GM23338 (cell line): Measurements from ENCODE around the gene MYO5B. TPM values are rescaled to one million over a fixed set of nuclear protein-coding genes. Genes with fewer than 3 reads are reported as not detected.

Experiments used
- ATAC-seq: fragments of 200-7000 bp; cut with Tn5 transposase; 3 replicates; pipeline ENCODE4 v1.9.1; 2020
- DNase-seq: peaks from one replicate; pipeline ENCODE4 v3.0.0-alpha.2; 2015; ENCODE audit warnings: low spot score
- H2AFZ ChIP-seq: fragments of 200-600 bp; sonication (generic); 2 replicates; pipeline ENCODE4 v1.8.0; 2016; ENCODE audit warnings: antibody characterized with exemption, mild to moderate bottlenecking, moderate library complexity
- H3F3A ChIP-seq: fragments of 200-600 bp; sonication (generic); replicated peaks from 2 replicates; pipeline ENCODE4 v1.8.0; 2017; ENCODE audit warnings: antibody characterized with exemption, mixed run types, low read depth
- H3K27ac ChIP-seq: fragments of 200-600 bp; sonication (generic); 2 replicates; pipeline ENCODE4 v1.6.1; 2016; ENCODE audit warnings: low read depth
- H3K27me3 ChIP-seq: fragments of 200-600 bp; sonication (generic); 2 replicates; pipeline ENCODE4 v1.8.0; 2016; ENCODE audit warnings: mild to moderate bottlenecking, mixed run types, moderate library complexity; ENCODE audit not compliant: insufficient read depth
- H3K36me3 ChIP-seq: fragments of 200-600 bp; sonication (generic); 2 replicates; pipeline ENCODE4 v1.8.0; 2016; ENCODE audit warnings: mild to moderate bottlenecking; ENCODE audit not compliant: insufficient read depth
- H3K4me1 ChIP-seq: fragments of 200-600 bp; sonication (generic); 2 replicates; pipeline ENCODE4 v1.8.0; 2016; ENCODE audit warnings: mild to moderate bottlenecking, moderate library complexity; ENCODE audit not compliant: insufficient read depth
- H3K4me2 ChIP-seq: fragments of 200-600 bp; sonication (generic); 2 replicates; pipeline ENCODE4 v1.7.1; 2017; ENCODE audit warnings: mixed run types
- H3K4me3 ChIP-seq: fragments of 200-600 bp; sonication (generic); 2 replicates; pipeline ENCODE4 v1.6.1; 2016; ENCODE audit warnings: mixed run types
- H3K79me2 ChIP-seq: fragments of 200-600 bp; sonication (generic); replicated peaks from 2 replicates; pipeline ENCODE4 v1.8.0; 2017; ENCODE audit warnings: mild to moderate bottlenecking; ENCODE audit not compliant: insufficient read depth
- H3K9me2 ChIP-seq: fragments of 200-600 bp; sonication (generic); 2 replicates; pipeline ENCODE4 v1.8.0; 2017; ENCODE audit not compliant: insufficient read depth
- H4K20me1 ChIP-seq: fragments of 200-600 bp; sonication (generic); replicated peaks from 2 replicates; pipeline ENCODE4 v1.8.0; 2017; ENCODE audit warnings: mild to moderate bottlenecking; ENCODE audit not compliant: insufficient read depth
- H3K27ac Mint-ChIP-seq: 2 replicates; pipeline ENCODE4 v1.8.0; 2020; ENCODE audit warnings: inconsistent platforms, mild to moderate bottlenecking, moderate library complexity, mixed read lengths
- H3K27me3 Mint-ChIP-seq: 3 replicates; pipeline ENCODE4 v1.8.0; 2022; ENCODE audit warnings: low read depth, mild to moderate bottlenecking, moderate library complexity, mixed read lengths, inconsistent platforms; ENCODE audit not compliant: insufficient read depth, poor library complexity
- H3K36me3 Mint-ChIP-seq: 3 replicates; pipeline ENCODE4 v1.8.0; 2021; ENCODE audit warnings: low read depth, mild to moderate bottlenecking, inconsistent platforms, moderate library complexity, mixed read lengths
- H3K4me1 Mint-ChIP-seq: 3 replicates; pipeline ENCODE4 v1.8.0; 2020; ENCODE audit warnings: mild to moderate bottlenecking, inconsistent platforms, mixed read lengths
- H3K4me3 Mint-ChIP-seq: 3 replicates; pipeline ENCODE4 v1.8.0; 2021; ENCODE audit warnings: moderate library complexity, mild to moderate bottlenecking, inconsistent platforms, mixed read lengths
- H3K9me3 Mint-ChIP-seq: 3 replicates; pipeline ENCODE4 v1.8.0; 2020; ENCODE audit warnings: moderate library complexity, mild to moderate bottlenecking, inconsistent platforms, mixed read lengths
- CREB1 ChIP-seq: fragments of 250-450 bp; sonication (Bioruptor Pico); IDR thresholded peaks from 2 replicates; pipeline ENCODE4 v1.5.0; 2020; ENCODE audit warnings: low read depth, mild to moderate bottlenecking, moderate library complexity
- CTCF ChIP-seq, 2 experiments: fragments of 200-600 bp in 1 of 2; sonication (generic) in 1 of 2; conservative IDR thresholded peaks; 2 replicates each; pipeline versions ENCODE4 v1.5.1 to v1.6.1; 2016 to 2017; ENCODE audit warnings: antibody characterized with exemption in 2 of 2, low read depth in 2 of 2, mild to moderate bottlenecking in 2 of 2, moderate library complexity in 1 of 2
- ETS1 ChIP-seq: IDR thresholded peaks from 2 replicates; pipeline ENCODE4 v1.6.1; 2016; ENCODE audit warnings: antibody characterized with exemption
- EZH2 ChIP-seq: fragments of 200-600 bp; sonication (generic); IDR thresholded peaks from one replicate; pipeline ENCODE4 v1.8.0; 2017; ENCODE audit warnings: antibody characterized with exemption, mild to moderate bottlenecking, low read depth; ENCODE audit not compliant: unreplicated experiment
- EZH2phosphoT487 ChIP-seq: fragments of 200-600 bp; sonication (generic); IDR thresholded peaks from one replicate; pipeline ENCODE4 v1.8.1; 2018; ENCODE audit warnings: antibody characterized with exemption; ENCODE audit not compliant: unreplicated experiment
- JUNB ChIP-seq: IDR thresholded peaks from one replicate; pipeline ENCODE4 v1.6.1; 2016; ENCODE audit warnings: antibody characterized with exemption; ENCODE audit not compliant: unreplicated experiment
- NANOG ChIP-seq: IDR thresholded peaks from 2 replicates; pipeline ENCODE4 v1.6.1; 2016; ENCODE audit warnings: antibody characterized with exemption, borderline replicate concordance
- POLR2AphosphoS5 ChIP-seq: IDR thresholded peaks from 2 replicates; pipeline ENCODE4 v1.6.1; 2016; ENCODE audit warnings: antibody characterized with exemption, low read depth
- STAT1 ChIP-seq: IDR thresholded peaks from one replicate; pipeline ENCODE4 v1.6.1; 2016; ENCODE audit warnings: antibody characterized with exemption; ENCODE audit not compliant: unreplicated experiment
- ZNF114 ChIP-seq: fragments of 250-450 bp; sonication (Bioruptor Pico); IDR thresholded peaks from 2 replicates; pipeline ENCODE4 v1.5.0; 2020; ENCODE audit warnings: mild to moderate bottlenecking, moderate library complexity
- ZNF331 ChIP-seq: fragments of 250-450 bp; sonication (Bioruptor Pico); IDR thresholded peaks from 2 replicates; pipeline ENCODE4 v1.5.0; 2020; ENCODE audit warnings: low read depth, mild to moderate bottlenecking, moderate library complexity
- ZNF462 ChIP-seq: fragments of 250-450 bp; sonication (Bioruptor Pico); IDR thresholded peaks from 2 replicates; pipeline ENCODE4 v1.5.0; 2020; ENCODE audit warnings: mild to moderate bottlenecking, moderate library complexity
- polyA plus RNA-seq: library from polyadenylated mRNA; unstranded; fragments of >200 nt; fragmentation: Nextera tagmentation; extraction: Ambion mirVana; gene quantifications from 2 replicates; pipeline ENCODE4 v1.2.1, GENCODE V29; 2016
- total RNA-seq: library from RNA; depleted of rRNA; stranded (reverse); fragments of >200 nt; shearing (Covaris generic); gene quantifications from 2 replicates; pipeline ENCODE4 v1.2.3, GENCODE V29; 2014

Gene MYO5B
- total and polyA plus RNA-seq, 2 experiments from 2014 or later, result 3.2 to 19.1 TPM

- TF ChIP-seq JUNB (no peak), ZNF331 (CRISPR knock-in tag) (no peak), EZH2phosphoT487 (no peak), CTCF (conservative IDR thresholded peaks at IDR 0.05; ENCODE audit: low read depth in 2 of 2) (no peak), STAT1 (no peak), CREB1 (no peak), EZH2 (no peak), NANOG (no peak), ETS1 (no peak), POLR2AphosphoS5 (no peak), ZNF114 (CRISPR knock-in tag) (no peak)
- no peak for ATAC-seq
- H3K9me3 Mint-ChIP-seq, result peaks cover 5% of the 10 kb centered on the region; the same call in 2 of the 3 replicates
- no peaks in the 10 kb centered on the region for H3K36me3 ChIP-seq
- H3K9me2 ChIP-seq, result 0 out of 2 replicates have a peak, but pooled peaks cover 4% of the 10 kb centered on the region
- no peaks in the 10 kb centered on the region for H4K20me1 ChIP-seq
- no peak overlapping the region for H3K27ac ChIP-seq
- no peak overlapping the region for H3K4me3 Mint-ChIP-seq
- H3K27ac Mint-ChIP-seq, result no peak overlapping the region
- no peaks in the 10 kb centered on the region for H3K79me2 ChIP-seq
- H3K27me3 Mint-ChIP-seq, result peaks cover 2% of the 10 kb centered on the region
- H3K4me2 ChIP-seq, result no peak overlapping the region
- no peak overlapping the region for H3K4me3 ChIP-seq
- peaks cover 18% of the 10 kb centered on the region; the same call in 2 of the 3 replicates for H3K4me1 Mint-ChIP-seq
- H3F3A ChIP-seq, result no peaks in the 10 kb centered on the region
- no peaks in the 10 kb centered on the region for H3K36me3 Mint-ChIP-seq
- no peaks in the 10 kb centered on the region for H3K4me1 ChIP-seq
- no peaks in the 10 kb centered on the region for H3K27me3 ChIP-seq
- H2AFZ ChIP-seq, result no peak overlapping the region
- DNase-seq, result no peak
Observed at GRCh38 chr18:50155406-50155805, 39.5 kb downstream of the MYO5B start.

GRCh38 chr18:50154420-50154819 lies 40.5 kb downstream of the MYO5B start:
- Histone ChIP-seq H3K79me2 (no peaks in the 10 kb centered on the region), H3K27me3 (no peaks in the 10 kb centered on the region), H3K9me2 (0 out of 2 replicates have a peak, but pooled peaks cover 4% of the 10 kb centered on the region), H3K4me1 (no peaks in the 10 kb centered on the region), H4K20me1 (no peaks in the 10 kb centered on the region), H3F3A (no peaks in the 10 kb centered on the region), H3K27ac (no peak overlapping the region), H2AFZ (no peak overlapping the region), H3K4me3 (no peak overlapping the region), H3K4me2 (no peak overlapping the region), H3K36me3 (no peaks in the 10 kb centered on the region)
- no peaks in the 10 kb centered on the region for H3K36me3 Mint-ChIP-seq
- H3K27ac Mint-ChIP-seq, result no peak overlapping the region
- peaks cover 5% of the 10 kb centered on the region; the same call in 2 of the 3 replicates for H3K9me3 Mint-ChIP-seq
- DNase-seq, result no peak
- no peak for ATAC-seq
- peaks cover 2% of the 10 kb centered on the region for H3K27me3 Mint-ChIP-seq
- no peak overlapping the region for H3K4me3 Mint-ChIP-seq
- peaks cover 15% of the 10 kb centered on the region; the same call in 2 of the 3 replicates for H3K4me1 Mint-ChIP-seq
- no peak for TF ChIP-seq STAT1
- no peak for TF ChIP-seq NANOG
- no peak for TF ChIP-seq ETS1
- no peak for TF ChIP-seq ZNF114 (CRISPR knock-in tag)
- no peak for TF ChIP-seq ZNF462 (CRISPR knock-in tag)
- no peak for TF ChIP-seq EZH2phosphoT487
